OCI-LY3 (cell line): ENCODE results near the gene ATP10B.

ENCODE experiments used
- H2AFZ ChIP-seq: fragments of 200-600, 300-600 bp; shearing (Covaris generic); 2 replicates; pipeline ENCODE4 v1.6.0; 2014; ENCODE audit warnings: antibody characterized with exemption, low read depth, low read length
- H3K27ac ChIP-seq: fragments of 200-600, 300-600 bp; sonication (generic); 2 replicates; pipeline ENCODE4 v1.5.1; 2014; ENCODE audit warnings: mild to moderate bottlenecking, low read length, moderate library complexity, mixed read lengths
- H3K27me3 ChIP-seq: fragments of 200-600, 300-600 bp; sonication (generic); 2 replicates; pipeline ENCODE4 v1.6.1; 2014; ENCODE audit warnings: low read depth, low read length, mixed read lengths
- H3K36me3 ChIP-seq: fragments of 200-600, 300-600 bp; sonication (generic); replicated peaks from 2 replicates; pipeline ENCODE3; 2014; ENCODE audit warnings: low read depth, low read length, mixed read lengths
- H3K4me1 ChIP-seq: fragments of 300-600, 200-600 bp; sonication (generic); 2 replicates; pipeline ENCODE4 v1.6.1; 2014; ENCODE audit warnings: low read length, mixed read lengths
- H3K4me2 ChIP-seq: fragments of 200-600, 300-600 bp; sonication (generic); 2 replicates; pipeline ENCODE4 v1.6.1; 2014; ENCODE audit warnings: low read length, mixed read lengths
- H3K4me3 ChIP-seq: fragments of 300-600, 200-600 bp; sonication (generic); 2 replicates; pipeline ENCODE4 v1.5.1; 2014; ENCODE audit warnings: antibody characterized with exemption, mild to moderate bottlenecking, low read length, moderate library complexity
- H3K79me2 ChIP-seq: fragments of 300-600, 200-600 bp; shearing (Covaris generic); 2 replicates; pipeline ENCODE4 v1.6.1; 2014; ENCODE audit warnings: mild to moderate bottlenecking, low read length, mixed read lengths
- H3K9ac ChIP-seq: fragments of 300-600, 200-600 bp; shearing (Covaris generic); 2 replicates; pipeline ENCODE4 v1.6.0; 2014; ENCODE audit warnings: mild to moderate bottlenecking, low read length, moderate library complexity
- H3K9me3 ChIP-seq: fragments of 200-600, 300-600 bp; shearing (Covaris generic); 2 replicates; pipeline ENCODE4 v1.6.1; 2014; ENCODE audit warnings: low read length, mixed read lengths; ENCODE audit not compliant: insufficient read depth
- H4K20me1 ChIP-seq: fragments of 200-600, 300-600 bp; sonication (generic); 2 replicates; pipeline ENCODE4 v1.6.1; 2016; ENCODE audit warnings: low read length, mixed read lengths; ENCODE audit not compliant: insufficient read depth
- EZH2phosphoT487 ChIP-seq: fragments of 200-600 bp; shearing (Covaris generic); IDR thresholded peaks from 2 replicates; pipeline ENCODE4 v1.6.1; 2018; ENCODE audit warnings: antibody characterized with exemption, mixed run types, low read depth
- TF ChIP-seq, protein P1 (sequence below): fragments of 200-600, 300-600 bp; sonication (generic); IDR thresholded peaks from 2 replicates; pipeline ENCODE4 v1.5.1; 2014; ENCODE audit warnings: antibody characterized with exemption, low read length, low read depth

Gene ATP10B

DNA sequence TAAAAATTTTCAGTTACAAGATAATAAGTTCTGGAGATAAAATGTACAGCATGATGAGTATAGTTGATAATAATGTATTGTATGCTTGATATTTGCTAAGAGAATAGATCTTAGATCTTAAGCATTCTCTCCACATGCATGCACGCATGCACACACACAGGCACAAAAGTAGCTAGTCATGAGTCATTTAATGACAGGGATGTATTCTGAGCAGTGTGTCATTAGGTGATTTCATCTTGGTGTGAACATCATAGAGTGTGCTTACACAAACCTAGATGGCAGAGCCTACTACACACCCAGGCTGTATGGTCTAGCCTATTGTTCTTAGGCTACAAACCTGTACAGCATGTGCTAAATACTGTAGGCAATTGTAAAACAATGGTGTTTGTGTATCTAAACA is 306.2 kb downstream of the ATP10B start:
- Histone ChIP-seq H3K36me3 (no peaks in the 10 kb centered on the region), H3K9me3 (no peaks in the 10 kb centered on the region), H3K79me2 (no peaks in the 10 kb centered on the region), H4K20me1 (no peaks in the 10 kb centered on the region), H3K4me1 (no peaks in the 10 kb centered on the region), H3K4me3 (no peak overlapping the region), H2AFZ (no peak overlapping the region), H3K27ac (no peak overlapping the region), H3K27me3 (no peaks in the 10 kb centered on the region), H3K4me2 (no peak overlapping the region), H3K9ac (no peak overlapping the region)
- no peak for TF ChIP-seq EZH2phosphoT487
- TF ChIP-seq, protein P1, sequence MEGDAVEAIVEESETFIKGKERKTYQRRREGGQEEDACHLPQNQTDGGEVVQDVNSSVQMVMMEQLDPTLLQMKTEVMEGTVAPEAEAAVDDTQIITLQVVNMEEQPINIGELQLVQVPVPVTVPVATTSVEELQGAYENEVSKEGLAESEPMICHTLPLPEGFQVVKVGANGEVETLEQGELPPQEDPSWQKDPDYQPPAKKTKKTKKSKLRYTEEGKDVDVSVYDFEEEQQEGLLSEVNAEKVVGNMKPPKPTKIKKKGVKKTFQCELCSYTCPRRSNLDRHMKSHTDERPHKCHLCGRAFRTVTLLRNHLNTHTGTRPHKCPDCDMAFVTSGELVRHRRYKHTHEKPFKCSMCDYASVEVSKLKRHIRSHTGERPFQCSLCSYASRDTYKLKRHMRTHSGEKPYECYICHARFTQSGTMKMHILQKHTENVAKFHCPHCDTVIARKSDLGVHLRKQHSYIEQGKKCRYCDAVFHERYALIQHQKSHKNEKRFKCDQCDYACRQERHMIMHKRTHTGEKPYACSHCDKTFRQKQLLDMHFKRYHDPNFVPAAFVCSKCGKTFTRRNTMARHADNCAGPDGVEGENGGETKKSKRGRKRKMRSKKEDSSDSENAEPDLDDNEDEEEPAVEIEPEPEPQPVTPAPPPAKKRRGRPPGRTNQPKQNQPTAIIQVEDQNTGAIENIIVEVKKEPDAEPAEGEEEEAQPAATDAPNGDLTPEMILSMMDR: no peak

GRCh38 chr5:160543395-160543794 is 308.6 kb downstream of the ATP10B start:
- H3K4me2 ChIP-seq: no peak overlapping the region

GRCh38 chr5:160542840-160543239 is 309.2 kb downstream of the ATP10B start:
- H3K4me1 ChIP-seq: no peaks in the 10 kb centered on the region
- H3K9ac ChIP-seq: no peak overlapping the region
- H3K4me2 ChIP-seq: no peak overlapping the region
- no peak overlapping the region for H3K4me3 ChIP-seq
- H3K27me3 ChIP-seq: no peaks in the 10 kb centered on the region
- no peak overlapping the region for H2AFZ ChIP-seq
- H4K20me1 ChIP-seq: no peaks in the 10 kb centered on the region
- no peak overlapping the region for H3K27ac ChIP-seq
- no peak for TF ChIP-seq EZH2phosphoT487
- TF ChIP-seq, protein P1: no peak
- no peaks in the 10 kb centered on the region for H3K36me3 ChIP-seq
- no peaks in the 10 kb centered on the region for H3K9me3 ChIP-seq
- no peaks in the 10 kb centered on the region for H3K79me2 ChIP-seq

More at GRCh38 chr5:160543395-160543794, 308.6 kb downstream of the ATP10B start:
- Histone ChIP-seq H3K79me2 (no peaks in the 10 kb centered on the region), H3K27ac (no peak overlapping the region), H3K9me3 (no peaks in the 10 kb centered on the region), H3K36me3 (no peaks in the 10 kb centered on the region), H3K4me1 (no peaks in the 10 kb centered on the region), H2AFZ (no peak overlapping the region), H3K9ac (no peak overlapping the region), H4K20me1 (no peaks in the 10 kb centered on the region), H3K4me3 (no peak overlapping the region), H3K27me3 (no peaks in the 10 kb centered on the region)
- no peak for TF ChIP-seq EZH2phosphoT487
- TF ChIP-seq, protein P1: no peak

GRCh38 chr5:160542281-160542680 is 309.7 kb downstream of the ATP10B start:
- TF ChIP-seq, protein P1: no peak
- TF ChIP-seq EZH2phosphoT487: no peak
- Histone ChIP-seq H3K4me3 (no peak overlapping the region), H3K36me3 (no peaks in the 10 kb centered on the region), H3K4me2 (no peak overlapping the region), H3K79me2 (no peaks in the 10 kb centered on the region), H3K9ac (no peak overlapping the region), H3K4me1 (no peaks in the 10 kb centered on the region), H4K20me1 (no peaks in the 10 kb centered on the region), H3K27ac (no peak overlapping the region), H2AFZ (no peak overlapping the region), H3K9me3 (no peaks in the 10 kb centered on the region), H3K27me3 (no peaks in the 10 kb centered on the region)
